HG02588 (cell line): Measurements from ENCODE around the gene FAM186B.

ENCODE experiments used
- ATAC-seq: cut with Tn5 transposase; IDR thresholded peaks from one replicate; pipeline ENCODE4 v1.9.1; 2021; ENCODE audit warnings: mild to moderate bottlenecking, moderate library complexity; ENCODE audit not compliant: unreplicated experiment

FAM186B gene

DNA sequence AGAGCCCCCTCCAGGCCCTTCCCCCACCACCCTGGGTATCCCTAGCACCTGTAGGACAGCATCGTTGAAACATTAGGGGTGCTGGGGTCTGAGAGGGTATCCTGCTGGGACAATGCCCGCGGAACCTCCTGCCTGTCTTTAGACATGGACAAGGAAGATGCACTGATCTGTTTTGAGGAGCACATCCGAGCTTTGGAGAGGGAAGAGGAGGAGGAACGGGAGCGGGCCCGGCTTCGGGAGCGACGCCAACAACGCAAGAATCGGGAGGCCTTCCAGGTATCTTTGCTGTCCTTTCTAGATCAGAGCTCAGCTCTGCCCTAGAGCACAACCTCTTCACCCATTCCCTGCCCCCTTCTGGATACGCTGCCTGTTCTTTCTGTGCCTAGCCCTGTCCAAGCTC is 31.1 kb upstream of the FAM186B start:
- ATAC-seq = no peak

- no peak for ATAC-seq
Measured at GRCh38 chr12:49635656-49636055, 30.2 kb upstream of the FAM186B start.

DNA sequence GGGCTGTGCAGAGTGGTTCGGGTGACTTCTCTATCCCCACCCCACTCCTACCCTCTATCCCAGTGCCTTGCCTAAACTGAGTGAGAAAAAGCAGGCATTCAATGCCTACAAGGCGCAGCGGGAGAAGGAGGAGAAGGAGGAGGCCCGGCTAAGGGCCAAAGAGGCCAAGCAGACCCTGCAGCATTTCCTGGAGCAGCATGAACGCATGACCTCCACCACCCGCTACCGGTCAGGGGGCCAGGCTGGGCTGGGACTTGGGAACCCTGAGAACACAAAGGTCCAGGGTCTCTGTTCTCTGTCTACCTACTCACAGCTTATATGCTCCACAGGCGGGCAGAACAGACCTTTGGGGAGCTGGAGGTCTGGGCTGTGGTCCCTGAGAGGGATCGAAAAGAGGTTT is 29.6 kb upstream of the FAM186B start:
- ATAC-seq = no peak

- ATAC-seq = no peak
Measured at GRCh38 chr12:49633703-49634345, 28.4 kb upstream of the FAM186B start.

DNA sequence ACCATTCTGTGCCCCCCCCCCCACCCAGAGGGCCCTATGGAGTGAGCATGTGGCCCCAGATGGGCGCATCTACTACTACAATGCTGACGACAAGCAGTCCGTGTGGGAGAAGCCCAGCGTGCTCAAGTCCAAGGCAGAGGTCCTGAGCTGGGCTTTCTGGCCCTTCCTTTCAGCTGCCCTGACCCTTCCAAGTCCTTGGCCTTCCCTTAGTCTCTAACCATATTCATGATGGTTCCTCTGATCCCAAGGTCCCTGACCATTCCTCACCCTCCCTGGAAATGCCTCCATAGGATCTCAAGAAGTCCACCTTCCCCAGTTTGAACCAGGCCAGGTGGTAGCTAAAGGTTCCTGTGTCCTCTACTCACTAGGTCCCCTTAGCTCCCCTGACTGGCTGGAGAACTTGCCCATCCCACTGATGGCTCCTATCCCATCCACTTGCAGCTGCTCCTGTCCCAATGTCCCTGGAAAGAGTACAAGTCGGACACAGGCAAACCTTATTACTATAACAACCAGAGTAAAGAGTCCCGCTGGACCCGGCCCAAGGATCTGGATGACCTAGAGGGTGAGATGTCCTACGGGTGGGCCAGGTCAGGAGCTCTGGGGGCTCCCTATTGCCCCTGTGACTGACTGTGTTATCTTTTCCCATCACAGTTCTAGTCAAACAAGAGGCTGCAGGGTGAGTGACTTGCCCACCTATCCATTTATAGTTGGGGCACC is 27.7 kb upstream of the FAM186B start:
- no peak for ATAC-seq

DNA sequence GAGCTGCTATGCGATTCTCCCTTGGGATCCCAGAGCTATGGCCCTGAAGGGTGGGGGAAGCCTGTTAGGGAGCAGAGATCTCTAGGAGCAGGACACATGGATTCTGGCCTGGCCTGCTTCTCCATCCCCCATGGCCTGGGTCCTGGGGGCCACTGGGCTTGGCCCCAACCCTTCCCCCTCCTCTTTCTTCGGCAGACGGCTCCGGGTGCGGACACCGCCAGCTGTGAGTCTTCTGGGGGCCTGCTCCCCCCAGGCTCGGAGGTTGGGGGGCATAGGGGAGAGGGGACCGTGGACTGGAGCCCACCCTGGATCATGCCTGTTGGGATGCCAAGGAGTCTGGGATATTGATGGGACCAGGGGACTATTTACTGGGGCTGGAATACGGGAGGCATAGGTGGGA is 27.0 kb upstream of the FAM186B start:
- ATAC-seq = no peak

DNA sequence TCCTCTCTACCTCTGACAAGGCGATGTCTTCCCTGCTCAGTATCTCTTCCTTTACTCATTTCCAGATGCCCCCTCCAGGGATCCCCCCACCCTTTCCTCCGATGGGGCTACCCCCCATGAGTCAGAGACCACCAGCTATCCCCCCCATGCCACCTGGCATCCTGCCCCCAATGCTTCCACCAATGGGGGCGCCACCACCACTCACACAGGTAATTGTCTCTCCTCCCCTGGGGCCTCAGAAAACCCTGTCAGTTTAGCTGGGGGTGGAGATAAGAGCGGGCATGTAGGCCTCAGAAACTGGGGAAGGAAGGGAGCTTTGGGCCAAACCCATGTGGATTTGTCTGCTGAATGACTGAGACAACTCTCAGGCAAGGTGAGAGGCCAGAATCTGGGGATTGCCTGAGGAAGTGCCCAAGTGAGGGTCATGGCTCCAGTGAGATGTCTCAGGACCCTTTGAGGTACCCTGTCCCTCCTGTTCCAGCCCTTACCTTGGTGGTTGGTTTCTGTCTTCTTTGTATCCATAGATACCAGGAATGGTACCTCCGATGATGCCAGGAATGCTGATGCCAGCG is 26.0 kb upstream of the FAM186B start:
- no peak for ATAC-seq

- ATAC-seq = no peak
Measured at GRCh38 chr12:49627752-49628360, 22.4 kb upstream of the FAM186B start.

- no peak for ATAC-seq
Measured at GRCh38 chr12:49626836-49627235, 21.4 kb upstream of the FAM186B start.

DNA sequence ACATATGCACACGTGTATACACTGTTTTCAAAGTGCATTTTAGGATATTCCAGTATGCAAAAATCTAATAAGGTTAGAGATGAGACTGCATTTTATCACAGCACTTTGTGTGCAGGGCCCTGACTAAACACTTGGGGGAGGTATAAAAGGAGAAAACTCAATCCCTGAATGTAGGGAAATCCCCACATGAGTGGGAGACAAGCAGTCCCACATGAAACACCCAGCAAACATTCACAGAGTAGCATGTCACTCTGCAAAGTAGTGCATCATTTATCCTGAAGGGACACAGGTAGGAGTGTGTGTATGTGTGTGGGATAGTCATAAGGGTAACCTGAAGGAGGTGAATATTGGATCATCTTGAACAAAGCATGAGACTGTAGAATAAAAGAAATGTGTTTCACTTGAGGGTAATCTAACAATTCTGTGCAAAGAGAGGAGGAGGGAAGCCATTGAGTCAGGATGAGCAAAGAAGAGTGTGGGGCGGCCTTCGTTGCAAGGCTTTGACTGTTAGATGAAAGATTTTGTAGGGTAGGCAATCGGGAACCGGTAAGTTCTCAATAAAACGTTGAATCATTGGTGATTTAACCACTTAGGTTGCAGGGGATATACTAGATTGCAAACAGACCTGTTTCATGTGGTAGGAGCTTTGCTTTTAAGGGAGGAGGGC is 20.9 kb upstream of the FAM186B start:
- no peak for ATAC-seq

DNA sequence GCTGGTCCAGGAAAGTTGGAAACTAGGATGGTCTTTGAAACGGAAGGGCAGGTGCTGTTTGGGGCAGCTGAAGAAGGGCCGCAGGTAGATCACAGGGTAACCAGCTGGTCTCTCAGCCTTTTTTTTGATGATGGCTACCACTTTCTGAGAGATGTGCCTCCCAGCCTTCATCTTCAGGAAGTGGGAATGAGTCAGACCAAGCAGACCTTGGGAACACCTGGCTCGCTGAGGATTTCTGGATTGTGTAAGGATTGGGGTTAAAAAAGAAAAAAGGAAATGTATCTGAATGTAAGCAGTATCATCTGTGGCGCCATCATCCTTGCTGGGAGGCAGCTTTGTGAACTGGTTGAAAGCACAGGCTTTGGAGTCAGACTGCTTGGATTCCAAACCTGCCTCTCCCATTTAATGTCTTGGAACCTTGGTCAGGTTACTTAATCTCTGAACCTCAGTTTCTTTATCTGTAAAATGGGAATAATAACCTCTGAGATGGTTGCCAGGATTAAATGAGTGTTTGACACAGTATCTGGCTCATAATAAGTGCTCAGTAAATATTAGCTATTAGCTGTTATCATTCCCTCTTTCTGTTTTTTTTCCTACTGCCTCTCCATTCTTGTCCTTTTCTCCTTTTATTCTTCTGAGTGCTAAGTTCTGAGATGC is 19.6 kb upstream of the FAM186B start:
- no peak for ATAC-seq

DNA sequence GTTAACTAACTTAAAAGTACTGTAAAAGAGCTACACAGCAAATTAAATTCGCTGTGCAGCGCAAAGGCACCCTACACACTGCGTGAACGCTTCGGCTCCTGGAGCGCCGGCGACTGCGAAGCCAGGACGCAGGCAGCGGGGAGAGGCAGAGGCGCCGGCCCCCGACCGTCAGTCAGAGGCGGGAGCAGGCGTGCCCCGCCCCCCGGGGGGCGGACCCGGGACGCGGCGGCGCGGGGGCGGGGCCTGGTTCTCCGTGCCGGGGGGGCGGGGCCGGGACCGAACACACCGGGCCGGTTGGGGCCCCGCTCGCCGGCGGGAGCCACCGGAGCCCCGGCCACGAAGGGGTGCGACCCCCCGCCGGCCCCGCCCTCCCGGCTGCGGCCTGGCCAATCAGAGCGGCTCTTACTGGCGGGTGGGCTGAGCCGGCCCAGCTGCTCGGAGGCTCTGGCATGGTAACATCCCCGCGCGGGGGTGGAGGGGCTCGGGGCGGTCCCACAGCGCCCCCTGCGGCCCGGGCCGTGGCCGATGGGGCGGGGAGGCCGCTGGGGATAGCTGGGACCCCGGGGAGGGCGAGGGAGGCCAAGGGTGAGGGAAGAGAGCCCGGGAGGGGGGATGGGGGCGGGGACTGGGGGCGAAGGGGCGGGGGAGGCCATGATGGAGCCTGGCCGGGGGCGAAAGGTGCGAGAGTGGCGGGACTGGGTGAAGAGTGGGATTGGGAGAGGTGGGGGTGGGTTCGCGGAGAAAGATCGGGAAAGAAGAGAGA is 17.9 kb upstream of the FAM186B start, which contains the start of gene PRPF40B:
PRPF40B (plus strand) TSS at position 420 of the 763 bp plus-strand sequence; CDS start at position 450, 30 bp downstream.
- ATAC-seq = peak; percentile 75

DNA sequence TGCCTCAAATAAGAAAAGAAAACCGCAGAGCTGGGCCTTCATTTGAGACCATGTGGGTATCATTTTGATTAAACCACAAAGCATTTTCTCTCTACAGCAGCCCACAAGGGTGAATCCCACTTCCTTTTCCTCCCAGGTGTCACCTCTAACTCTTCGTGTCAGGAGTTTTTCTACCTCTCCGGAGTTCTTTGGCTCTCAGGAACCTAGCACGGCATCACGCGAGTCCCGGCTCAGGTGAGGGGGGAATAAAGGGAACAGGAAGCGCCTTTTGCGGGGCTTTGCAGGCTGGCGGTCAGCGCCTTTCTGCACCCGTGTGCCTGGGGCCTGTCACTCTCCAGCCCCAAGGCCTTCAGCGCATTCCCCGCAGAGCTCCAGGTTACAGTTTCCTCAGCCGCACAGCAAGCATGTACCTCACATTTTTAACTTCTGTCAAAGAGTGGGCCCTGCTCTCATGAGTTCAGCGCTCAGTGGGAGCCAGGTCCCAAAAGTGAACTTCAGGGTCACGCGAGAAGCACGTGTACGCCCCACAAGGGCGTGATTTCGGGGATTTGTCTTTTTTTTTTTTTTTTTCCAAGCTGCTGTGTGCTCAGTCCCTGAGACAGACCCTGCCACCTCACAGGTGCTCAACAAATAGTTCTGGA is 17.2 kb upstream of the FAM186B start:
- peak; percentile 18 for ATAC-seq

GRCh38 chr12:49621651-49622500 is 16.4 kb upstream of the FAM186B start:
- no peak for ATAC-seq

DNA sequence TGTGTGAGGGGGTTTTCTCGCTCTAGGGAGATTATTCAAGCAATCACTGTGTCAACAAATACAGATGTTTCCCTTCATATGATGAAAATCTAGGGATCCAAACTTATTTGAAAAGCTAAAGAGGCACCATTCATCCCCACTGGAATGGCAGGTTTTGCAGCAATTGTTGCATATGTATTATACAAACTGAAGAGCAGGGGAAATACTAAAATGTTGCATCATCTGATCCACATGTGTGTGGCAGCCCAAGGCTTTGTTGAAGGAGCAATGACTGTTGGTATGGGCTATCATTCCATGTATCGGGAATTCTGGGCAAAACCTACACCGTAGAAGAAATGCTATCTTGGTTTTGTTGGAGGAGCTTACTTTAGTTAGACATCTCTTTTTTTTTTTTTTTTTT is 13.8 kb upstream of the FAM186B start:
- ATAC-seq = no peak

DNA sequence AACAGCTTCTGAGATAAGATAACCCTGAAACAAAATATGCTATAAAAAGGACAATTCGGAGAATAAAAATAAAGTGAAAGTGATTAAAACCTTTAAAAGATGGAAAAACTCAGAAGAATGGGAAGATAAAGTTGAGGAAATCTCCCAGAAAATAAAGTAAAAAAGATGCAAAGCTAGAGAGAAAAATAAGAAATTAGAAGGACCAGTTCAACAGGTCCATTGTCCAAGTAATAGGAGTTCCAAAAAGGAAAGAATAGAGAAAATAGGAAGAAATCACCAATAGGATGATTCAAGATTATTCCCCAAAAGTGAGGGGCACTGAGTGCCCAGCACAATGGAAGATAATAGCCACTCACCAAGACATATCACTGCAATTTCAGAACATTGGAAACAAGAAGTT is 13.1 kb upstream of the FAM186B start:
- no peak for ATAC-seq

- ATAC-seq = no peak
Measured at GRCh38 chr12:49616533-49617219, 11.2 kb upstream of the FAM186B start.

GRCh38 chr12:49615725-49616124 is 10.3 kb upstream of the FAM186B start:
- no peak for ATAC-seq
